Esophagus muscularis mucosa (tissue), 4 donors: ENCODE results near the gene XYLT2. TPM values are rescaled to one million over a fixed set of nuclear protein-coding genes. Genes with fewer than 3 reads are reported as not detected.

Source experiments
- DNase-seq: peaks from one replicate; pipeline ENCODE4 v3.0.0-alpha.2; 2017; ENCODE audit errors: extremely low spot score
- H3K27ac ChIP-seq, 4 donors: fragments of 200-600 bp; sonication (generic); replicated peaks in 1 of 4; 1 replicate in 3 of 4; 2 replicates in 1 of 4; pipeline ENCODE4 v1.5.1; 2016 to 2019; ENCODE audit warnings: mild to moderate bottlenecking in 1 of 4
- H3K27me3 ChIP-seq, 4 donors: fragments of 200-600 bp; sonication (generic); one replicate each; pipeline versions ENCODE4 v1.5.1 to v1.6.0; 2016 to 2019
- H3K36me3 ChIP-seq, 4 donors: fragments of 200-600 bp; sonication (generic); one replicate each; pipeline ENCODE4 v1.5.1; 2016 to 2019
- H3K4me1 ChIP-seq, 4 donors: fragments of 200-600 bp; sonication (generic); one replicate each; pipeline ENCODE4 v1.5.1; 2016 to 2019
- H3K4me3 ChIP-seq, 4 donors: fragments of 200-600 bp; sonication (generic); 1 replicate in 2 of 4; 2 replicates in 2 of 4; pipeline ENCODE4 v1.5.1; 2016 to 2019; ENCODE audit warnings: mild to moderate bottlenecking in 4 of 4, moderate library complexity in 1 of 4
- H3K9me3 ChIP-seq, 4 donors: fragments of 200-600 bp; sonication (generic); 1 replicate in 3 of 4; 2 replicates in 1 of 4; pipeline ENCODE4 v1.5.1; 2016 to 2019
- CTCF ChIP-seq, 3 experiments: fragments of 200-600 bp in 2 of 3; fragments of 450-650 bp in 1 of 3; sonication (generic) in 2 of 3; IDR thresholded peaks; one replicate each; pipeline ENCODE4 v1.5.1; 2017 to 2019; ENCODE audit warnings: antibody characterized with exemption in 3 of 3, mild to moderate bottlenecking in 2 of 3, moderate library complexity in 1 of 3
- EP300 ChIP-seq: sonication (generic); formaldehyde crosslinking; IDR thresholded peaks from one replicate; pipeline ENCODE4 v1.6.1; 2017; ENCODE audit warnings: antibody characterized with exemption
- POLR2A ChIP-seq: fragments of 450-650 bp; IDR thresholded peaks from one replicate; pipeline ENCODE4 v1.6.1; 2017; ENCODE audit warnings: antibody characterized with exemption, moderate library complexity, mild to moderate bottlenecking, low read depth
- POLR2AphosphoS5 ChIP-seq, 2 donors: sonication (generic); formaldehyde crosslinking; IDR thresholded peaks; one replicate each; pipeline ENCODE4 v1.6.1; 2017; ENCODE audit warnings: antibody characterized with exemption in 2 of 2
- WGBS: methylation state at CpG from one replicate; pipeline ENCODE4 v1.1.5; 2018; 5-methylcytosine and 5-hydroxymethylcytosine counted together
- intact Hi-C: fragments of 100-400 bp; cut with DNase I; formaldehyde crosslinking; loops from one replicate; pipeline ENCODE4 v1.15.1; 2023
- total RNA-seq, 4 donors: library from RNA; depleted of rRNA; stranded (reverse); fragments of >200 nt; gene quantifications; one replicate each; pipeline versions ENCODE4 v1.1.0 to v1.2.1, GENCODE V29; 2016

Gene XYLT2
- total RNA-seq, 4 donors from 2014 or later = 12.8 to 29.8 (median 26.0) TPM

GRCh38 chr17:50375858-50376538, 30.1 kb downstream of the XYLT2 start:
- no peak for DNase-seq
- 85% methylated on average over 5 of the region's 5 CpGs for WGBS
- Histone ChIP-seq H3K4me3 (no peak overlapping the region), H3K36me3 (peaks cover 0 to 12% (median 10%) of the 10 kb centered on the region in 4 donors), H3K27ac (no peak overlapping the region), H3K27me3 (no peaks in the 10 kb centered on the region), H3K4me1 (peaks cover 19 to 22% (median 22%) of the 10 kb centered on the region in 4 donors), H3K9me3 (no peaks in the 10 kb centered on the region)
- TF ChIP-seq POLR2AphosphoS5 (IDR thresholded peaks at IDR 0.05) (no peak), EP300 (no peak), POLR2A (no peak), CTCF (IDR thresholded peaks at IDR 0.05) (no peak)
- intact Hi-C loops = no loop called here

GRCh38 chr17:50379351-50380132, 33.6 kb downstream of the XYLT2 start:
- peaks cover 30 to 47% (median 45%) of the 10 kb centered on the region in 4 donors for H3K36me3 ChIP-seq
- no peaks in the 10 kb centered on the region for H3K4me1 ChIP-seq
- no peaks in the 10 kb centered on the region for H3K27me3 ChIP-seq
- no peak overlapping the region for H3K4me3 ChIP-seq
- TF ChIP-seq POLR2A (no peak), POLR2AphosphoS5 (IDR thresholded peaks at IDR 0.05) (no peak), CTCF (IDR thresholded peaks at IDR 0.05) (no peak), EP300 (no peak)
- no peaks in the 10 kb centered on the region for H3K9me3 ChIP-seq
- no peak for DNase-seq
- 78% methylated on average over 3 of the region's 6 CpGs for WGBS
- no peak overlapping the region for H3K27ac ChIP-seq
- intact Hi-C loops = no loop called here

GRCh38 chr17:50380369-50381259, 34.7 kb downstream of the XYLT2 start:
- Histone ChIP-seq H3K4me1 (no peaks in the 10 kb centered on the region), H3K9me3 (no peaks in the 10 kb centered on the region), H3K27me3 (no peaks in the 10 kb centered on the region), H3K4me3 (no peak overlapping the region), H3K36me3 (peaks cover 41 to 58% (median 56%) of the 10 kb centered on the region in 4 donors), H3K27ac (no peak overlapping the region)
- intact Hi-C loops = no loop called here
- no peak for DNase-seq
- WGBS = 86% methylated on average over 13 of the region's 13 CpGs
- TF ChIP-seq POLR2A = no peak
- TF ChIP-seq EP300 = no peak
- no peak for TF ChIP-seq POLR2AphosphoS5 (IDR thresholded peaks at IDR 0.05)
- no peak for TF ChIP-seq CTCF (IDR thresholded peaks at IDR 0.05)

- peaks cover 48 to 65% (median 63%) of the 10 kb centered on the region in 4 donors for H3K36me3 ChIP-seq
- intact Hi-C loops = no loop called here
- no peak for TF ChIP-seq CTCF (IDR thresholded peaks at IDR 0.05)
- no peak for TF ChIP-seq POLR2A
- no peak for TF ChIP-seq EP300
- TF ChIP-seq POLR2AphosphoS5 (IDR thresholded peaks at IDR 0.05) = no peak
- H3K27ac ChIP-seq = no peak overlapping the region
- no peaks in the 10 kb centered on the region for H3K4me1 ChIP-seq
- no peaks in the 10 kb centered on the region for H3K27me3 ChIP-seq
- 94% methylated on average over 7 of the region's 7 CpGs for WGBS
- DNase-seq = no peak
- H3K9me3 ChIP-seq = no peaks in the 10 kb centered on the region
- H3K4me3 ChIP-seq = no peak overlapping the region
Measured at GRCh38 chr17:50381260-50381815, 35.4 kb downstream of the XYLT2 start.
